GM04503 (cell line): ENCODE results near the gene SWT1.

ENCODE experiments used
- DNase-seq: peaks from one replicate; pipeline ENCODE4 v3.0.0-alpha.2; 2012; ENCODE audit warnings: low read depth

Gene SWT1

GRCh38 chr1:185156854-185157598 lies at the start of gene SWT1, which contains the start of gene TRMT1L:
TSS of gene SWT1 (plus strand) at chr1:185157167. CDS start at chr1:185160842, 3,675 bp downstream.
TSS of gene TRMT1L (minus strand) at chr1:185156953. CDS start at chr1:185156712, 241 bp downstream.
- DNase-seq: peak; percentile 95

- no peak for DNase-seq
Observed at GRCh38 chr1:185108321-185108720, 48.6 kb upstream of the SWT1 start.

- DNase-seq: no peak
Observed at GRCh38 chr1:185110145-185110544, 46.8 kb upstream of the SWT1 start.

GRCh38 chr1:185111873-185112272 lies 45.1 kb upstream of the SWT1 start:
- no peak for DNase-seq

- DNase-seq: no peak
Observed at GRCh38 chr1:185112356-185112755, 44.6 kb upstream of the SWT1 start.

GRCh38 chr1:185129708-185130107 lies 27.3 kb upstream of the SWT1 start:
- no peak for DNase-seq

- no peak for DNase-seq
Observed at GRCh38 chr1:185132534-185132933, 24.4 kb upstream of the SWT1 start.

GRCh38 chr1:185137896-185138545 lies 18.9 kb upstream of the SWT1 start:
- DNase-seq: no peak

GRCh38 chr1:185139246-185139645 lies 17.7 kb upstream of the SWT1 start:
- DNase-seq: no peak

- peak; percentile 15 for DNase-seq
Observed at GRCh38 chr1:185144233-185144632, 12.7 kb upstream of the SWT1 start.

GRCh38 chr1:185151215-185151614 lies 5.8 kb upstream of the SWT1 start:
- no peak for DNase-seq

GRCh38 chr1:185152187-185152767 lies 4.7 kb upstream of the SWT1 start:
- no peak for DNase-seq

GRCh38 chr1:185154912-185155513 lies 2.0 kb upstream of the SWT1 start:
- DNase-seq: no peak

- no peak for DNase-seq
Observed at GRCh38 chr1:185155600-185156287, 1.2 kb upstream of the SWT1 start.

- no peak for DNase-seq
Observed at GRCh38 chr1:185156288-185156853, 596 bp upstream of the SWT1 start.

- no peak for DNase-seq
Observed at GRCh38 chr1:185157599-185158412, 839 bp downstream of the SWT1 start.

GRCh38 chr1:185158800-185159199 lies 1.8 kb downstream of the SWT1 start:
- DNase-seq: no peak

- no peak for DNase-seq
Observed at GRCh38 chr1:185159966-185160365, 3.0 kb downstream of the SWT1 start.

GRCh38 chr1:185162491-185162890 lies 5.5 kb downstream of the SWT1 start:
- DNase-seq: no peak

- no peak for DNase-seq
Observed at GRCh38 chr1:185166106-185166505, 9.1 kb downstream of the SWT1 start.

GRCh38 chr1:185170291-185170848 lies 13.4 kb downstream of the SWT1 start:
- peak; percentile 13 for DNase-seq
